ENCODE measurements around the gene MN1.
A peak's percentile ranks its signal among the peaks of the same experiment; 100 is the strongest.

MN1 gene

GRCh38 chr22:27783436-27784119, 18.0 kb downstream of the MN1 start:
- Histone ChIP-seq H3K27ac (peak overlapping the region; percentile 91 to 93), H3K4me3 (no peak overlapping the region)
- TF ChIP-seq CTCF (IDR thresholded peaks at IDR 0.05), result no peak
- no peak for DNase-seq (ENCODE audit: low spot score)

- no peak for TF ChIP-seq CTCF (IDR thresholded peaks at IDR 0.05)
- peak overlapping the region; percentile 51 for H3K4me3 ChIP-seq
- H3K27ac ChIP-seq, result peak overlapping the region; percentile 91 to 93
- peak; percentile 93 for DNase-seq (ENCODE audit: low spot score)
These were observed 19.5 kb downstream of the MN1 start for GRCh38 chr22:27782088-27782487.

GRCh38 chr22:27780161-27780575, 21.4 kb downstream of the MN1 start:
- no peak for TF ChIP-seq CTCF (IDR thresholded peaks at IDR 0.05)
- DNase-seq (ENCODE audit: low spot score), result no peak
- Histone ChIP-seq H3K27ac (peak overlapping the region; percentile 91 to 93), H3K4me3 (peak overlapping the region; percentile 7)

- Histone ChIP-seq H3K4me3 (peak overlapping the region; percentile 7), H3K27ac (peak overlapping the region; percentile 91 to 93)
- no peak for TF ChIP-seq CTCF (IDR thresholded peaks at IDR 0.05)
- DNase-seq (ENCODE audit: low spot score), result no peak
These were observed 21.9 kb downstream of the MN1 start for GRCh38 chr22:27779643-27780042.

- Histone ChIP-seq H3K4me3 (peak overlapping the region; percentile 59), H3K27ac (peak overlapping the region; percentile 91 to 93)
- no peak for TF ChIP-seq CTCF (IDR thresholded peaks at IDR 0.05)
- DNase-seq (ENCODE audit: low spot score), result no peak
These were observed 23.1 kb downstream of the MN1 start for GRCh38 chr22:27778294-27779090.

GRCh38 chr22:27777128-27777527, 24.4 kb downstream of the MN1 start:
- no peak for TF ChIP-seq CTCF (IDR thresholded peaks at IDR 0.05)
- H3K4me3 ChIP-seq, result peak overlapping the region; percentile 54
- no peak for DNase-seq (ENCODE audit: low spot score)
- H3K27ac ChIP-seq, result peak overlapping the region; percentile 91 to 93

GRCh38 chr22:27776650-27776958, 25.0 kb downstream of the MN1 start:
- Histone ChIP-seq H3K4me3 (peak overlapping the region; percentile 54), H3K27ac (peak overlapping the region; percentile 91 to 93)
- no peak for DNase-seq (ENCODE audit: low spot score)
- TF ChIP-seq CTCF (IDR thresholded peaks at IDR 0.05), result no peak

Data from coronary artery (tissue), 2 donors.